GM12892 (cell line): ENCODE measurements around the gene MLXIP.
"Not testable (repeated sequence)": the region's sequence is repeated elsewhere in the genome, so short reads cannot be mapped to it uniquely, and the experiment has no call there.

ENCODE experiments used
- POLR2A ChIP-seq: IDR thresholded peaks from 2 replicates; pipeline ENCODE4 v1.6.1; 2011; ENCODE audit warnings: low read depth, low read length, control low read depth
- POLR2AphosphoS5 ChIP-seq: IDR thresholded peaks from 2 replicates; pipeline ENCODE4 v1.6.1; 2011; ENCODE audit warnings: low read depth, low read length, control low read depth
- TAF1 ChIP-seq: IDR thresholded peaks from 2 replicates; pipeline ENCODE4 v1.6.1; 2011; ENCODE audit warnings: low read depth, mild to moderate bottlenecking, control low read depth, low read length, borderline replicate concordance

DNA sequence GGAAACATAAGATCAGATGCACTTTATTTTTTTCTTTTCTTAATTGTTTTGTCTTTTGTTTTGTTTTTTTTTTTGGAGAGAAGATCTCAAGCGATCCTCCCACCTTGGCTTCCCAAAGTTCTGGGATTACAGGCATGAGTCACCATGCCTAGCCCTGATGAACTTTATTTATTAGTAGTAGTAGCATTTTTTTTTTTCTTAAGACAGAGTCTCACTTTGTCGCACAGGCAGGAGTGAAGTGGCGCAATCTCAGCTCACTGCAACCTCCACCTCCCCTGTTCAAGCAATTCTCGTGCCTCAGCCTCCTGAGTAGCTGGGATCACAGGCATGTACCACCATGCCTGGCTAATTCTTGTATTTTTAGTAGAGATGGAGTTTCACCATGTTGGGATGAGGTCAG, 97.9 kb downstream of the MLXIP start:
- TF ChIP-seq POLR2A, TAF1, POLR2AphosphoS5: not testable (repeated sequence)
